A673 (cell line): ENCODE results near the gene NEMP1. TPM values are rescaled to one million over a fixed set of nuclear protein-coding genes. Genes with fewer than 3 reads are reported as not detected.
A peak's percentile ranks its signal among the peaks of the same experiment; 100 is the strongest.
"Not testable (repeated sequence)": the region's sequence is repeated elsewhere in the genome, so short reads cannot be mapped to it uniquely, and the experiment has no call there.

ENCODE experiments used
- BruUV-seq: library from RNA; stranded (reverse); fragments of 400-500 nt; replicated peaks from 2 replicates; lab custom pipeline; 2021; lab: Mats Ljungman, UMichigan
- CTCF ChIA-PET: fragments of 300-600 bp; sonication (Branson Sonifier 250); formaldehyde crosslinking; loops from one replicate; lab custom pipeline; 2022; ENCODE audit warnings: antibody characterized with exemption; lab: Charles Lee
- POLR2A ChIA-PET: fragments of 300-600 bp; sonication (Branson Sonifier 250); formaldehyde crosslinking; loops from one replicate; lab custom pipeline; 2022; ENCODE audit warnings: antibody characterized with exemption; ENCODE audit not compliant: low non-redundant PET; lab: Charles Lee
- DNase-seq: peaks from one replicate; pipeline ENCODE4 v3.0.0-alpha.2; 2015; ENCODE audit warnings: low spot score
- H3K27ac ChIP-seq: fragments of 200-600 bp; sonication (generic); 2 replicates; pipeline ENCODE4 v1.5.1; 2016; ENCODE audit warnings: mixed run types, low read depth, mild to moderate bottlenecking, mixed read lengths, antibody characterized with exemption, low read length; ENCODE audit not compliant: poor library complexity, severe bottlenecking
- H3K27me3 ChIP-seq: fragments of 200-600 bp; sonication (generic); replicated peaks from 2 replicates; pipeline ENCODE4 v1.6.1; 2017; ENCODE audit warnings: mixed run types, low read depth, mild to moderate bottlenecking, mixed read lengths, antibody characterized with exemption, low read length; ENCODE audit not compliant: insufficient read depth, poor library complexity
- H3K36me3 ChIP-seq: fragments of 200-600 bp; sonication (generic); 2 replicates; pipeline ENCODE4 v1.6.1; 2016; ENCODE audit warnings: mixed run types, mild to moderate bottlenecking, mixed read lengths, antibody characterized with exemption, low read length; ENCODE audit not compliant: insufficient read depth, poor library complexity, severe bottlenecking
- H3K4me1 ChIP-seq: fragments of 200-600 bp; sonication (generic); 2 replicates; pipeline ENCODE4 v1.6.1; 2017; ENCODE audit warnings: mixed run types, mild to moderate bottlenecking, mixed read lengths, antibody characterized with exemption, low read length; ENCODE audit not compliant: insufficient read depth, poor library complexity, severe bottlenecking
- H3K4me3 ChIP-seq: fragments of 200-600 bp; sonication (generic); 2 replicates; pipeline ENCODE4 v1.5.1; 2016; ENCODE audit warnings: low read depth, mixed run types, mild to moderate bottlenecking, mixed read lengths, low read length; ENCODE audit not compliant: poor library complexity, severe bottlenecking
- H3K9me3 ChIP-seq: fragments of 200-600 bp; sonication (generic); 2 replicates; pipeline ENCODE4 v1.6.1; 2016; ENCODE audit warnings: mixed run types, low read depth, mild to moderate bottlenecking, mixed read lengths, antibody characterized with exemption, low read length; ENCODE audit not compliant: poor library complexity, severe bottlenecking
- EZH2 ChIP-seq: fragments of 200-600 bp; sonication (generic); IDR thresholded peaks from 2 replicates; pipeline ENCODE4 v1.6.1; 2017; ENCODE audit warnings: borderline replicate concordance, low read depth, mild to moderate bottlenecking, mixed read lengths, antibody characterized with exemption, low read length; ENCODE audit not compliant: poor library complexity, severe bottlenecking
- intact Hi-C: fragments of 100-400 bp; cut with micrococcal nuclease; formaldehyde crosslinking; loops from one replicate; pipeline ENCODE4 v1.10.0; 2022; ENCODE audit not compliant: unreplicated experiment
- total RNA-seq: library from RNA; stranded (reverse); gene quantifications from 2 replicates; pipeline ENCODE4 v1.2.3, GENCODE V29; 2021
- TF ChIP-seq, protein P1 (sequence below): fragments of 300-800, 200-600 bp; sonication (generic); conservative IDR thresholded peaks from 2 replicates; pipeline ENCODE4 v1.5.1; 2017; ENCODE audit warnings: low read depth, mild to moderate bottlenecking, antibody characterized with exemption, low read length, moderate library complexity, mixed read lengths

Gene NEMP1
- total RNA-seq, 1 experiment from 2014 or later, result 68.6 TPM

DNA sequence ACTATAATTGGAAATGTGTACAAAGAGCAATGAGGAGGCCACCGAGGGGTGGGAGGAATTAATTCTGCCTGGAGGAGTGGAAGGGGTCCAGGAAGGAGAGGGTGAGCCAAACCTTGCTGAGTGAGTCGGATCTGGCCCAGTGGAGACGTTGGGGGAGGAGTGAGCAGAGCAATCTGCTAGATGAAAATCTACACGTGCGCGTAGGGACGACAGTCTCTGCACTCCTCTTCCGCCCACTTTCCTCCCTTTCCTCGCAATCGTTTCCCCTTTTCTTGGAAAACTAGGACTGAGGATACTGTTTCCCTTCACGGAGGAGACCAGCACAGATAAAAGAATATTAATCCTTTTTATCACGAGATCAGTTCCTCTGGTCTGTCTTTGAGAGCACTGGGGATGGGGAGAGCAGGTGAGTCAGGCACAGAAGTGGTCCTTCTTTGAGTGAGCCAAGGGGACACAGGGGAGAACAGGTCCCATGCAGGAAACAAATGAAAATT is 7.5 kb upstream of the NEMP1 start:
- intact Hi-C loops, result no loop called here
- CTCF ChIA-PET, result interaction anchor here (1.1 kb wide), 1 partner anchor 26 kb away, joined by 4 read pairs; the partner anchor contains the start of gene STAT6

DNA sequence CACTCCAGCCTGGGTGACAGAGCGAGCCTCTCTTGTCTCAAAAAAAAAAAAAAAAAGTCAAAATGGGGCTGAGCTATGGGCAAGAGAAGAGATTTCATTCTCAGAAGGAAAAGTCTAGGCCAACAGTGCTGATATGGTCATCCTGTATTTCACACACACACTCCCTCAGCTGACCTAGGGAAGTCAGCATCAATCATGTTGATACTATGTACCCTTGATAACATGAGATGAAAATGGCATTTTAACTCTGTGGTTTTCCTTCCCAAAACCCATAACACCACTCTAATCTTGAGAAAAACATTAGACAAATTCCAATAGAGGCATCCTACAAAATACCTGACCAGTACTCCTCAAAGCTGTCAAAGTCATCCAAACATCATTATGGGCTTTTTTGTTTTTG is 2.3 kb upstream of the NEMP1 start:
- DNase-seq, result no peak
- POLR2A ChIA-PET, result no interaction called here
- Histone ChIP-seq H3K27ac (no peak overlapping the region), H3K4me1 (peaks cover 13% of the 10 kb centered on the region), H3K4me3 (no peak overlapping the region), H3K36me3 (peaks cover 8% of the 10 kb centered on the region), H3K27me3 (no peaks in the 10 kb centered on the region), H3K9me3 (no peaks in the 10 kb centered on the region)
- BruUV-seq, result no TSS peak
- TF ChIP-seq EZH2, result no peak
- TF ChIP-seq, protein P1, sequence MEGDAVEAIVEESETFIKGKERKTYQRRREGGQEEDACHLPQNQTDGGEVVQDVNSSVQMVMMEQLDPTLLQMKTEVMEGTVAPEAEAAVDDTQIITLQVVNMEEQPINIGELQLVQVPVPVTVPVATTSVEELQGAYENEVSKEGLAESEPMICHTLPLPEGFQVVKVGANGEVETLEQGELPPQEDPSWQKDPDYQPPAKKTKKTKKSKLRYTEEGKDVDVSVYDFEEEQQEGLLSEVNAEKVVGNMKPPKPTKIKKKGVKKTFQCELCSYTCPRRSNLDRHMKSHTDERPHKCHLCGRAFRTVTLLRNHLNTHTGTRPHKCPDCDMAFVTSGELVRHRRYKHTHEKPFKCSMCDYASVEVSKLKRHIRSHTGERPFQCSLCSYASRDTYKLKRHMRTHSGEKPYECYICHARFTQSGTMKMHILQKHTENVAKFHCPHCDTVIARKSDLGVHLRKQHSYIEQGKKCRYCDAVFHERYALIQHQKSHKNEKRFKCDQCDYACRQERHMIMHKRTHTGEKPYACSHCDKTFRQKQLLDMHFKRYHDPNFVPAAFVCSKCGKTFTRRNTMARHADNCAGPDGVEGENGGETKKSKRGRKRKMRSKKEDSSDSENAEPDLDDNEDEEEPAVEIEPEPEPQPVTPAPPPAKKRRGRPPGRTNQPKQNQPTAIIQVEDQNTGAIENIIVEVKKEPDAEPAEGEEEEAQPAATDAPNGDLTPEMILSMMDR, result no peak
- CTCF ChIA-PET, result interaction anchor here (1.3 kb wide), 1 partner anchor 11 kb away, joined by 3 read pairs; no protein-coding TSS in a partner anchor
- intact Hi-C loops, result no loop called here

More for the DNA sequence above, 7.5 kb upstream of the NEMP1 start:
- POLR2A ChIA-PET, result no interaction called here
- Histone ChIP-seq H3K36me3 (peaks cover 6% of the 10 kb centered on the region), H3K27ac (peak overlapping the region; percentile 100), H3K9me3 (no peaks in the 10 kb centered on the region), H3K4me1 (peaks cover 26% of the 10 kb centered on the region), H3K27me3 (no peaks in the 10 kb centered on the region), H3K4me3 (peak overlapping the region; percentile 63)
- BruUV-seq, result TSS peak; percentile 63
- TF ChIP-seq, protein P1, result no peak
- TF ChIP-seq EZH2, result no peak
- peak; percentile 83 for DNase-seq

GRCh38 chr12:57079821-57080220 is 1.2 kb upstream of the NEMP1 start:
- Histone ChIP-seq H3K27ac (peak overlapping the region; percentile 70), H3K4me3 (peak overlapping the region; percentile 33), H3K27me3 (no peaks in the 10 kb centered on the region), H3K9me3 (no peaks in the 10 kb centered on the region), H3K4me1 (peaks cover 5% of the 10 kb centered on the region), H3K36me3 (peaks cover 8% of the 10 kb centered on the region)
- BruUV-seq, result no TSS peak
- CTCF ChIA-PET, result interaction anchor here (1.0 to 1.4 kb wide), 3 partner anchors 10 to 32 kb away, joined by 5 to 10 read pairs (median 5); no protein-coding TSS in a partner anchor
- intact Hi-C loops, result loop anchor here (1.0 kb wide), 1 partner anchor 7 kb away; no protein-coding TSS in a partner anchor
- DNase-seq, result no peak
- POLR2A ChIA-PET, result interaction anchor here (1.1 kb wide), 1 partner anchor 12 kb away, joined by 3 read pairs; no protein-coding TSS in a partner anchor
- TF ChIP-seq EZH2, result no peak
- TF ChIP-seq, protein P1, result no peak

GRCh38 chr12:57073566-57074450 is 4.8 kb downstream of the NEMP1 start:
- CTCF ChIA-PET, intact Hi-C loops, H3K9me3 ChIP-seq, DNase-seq, BruUV-seq, H3K4me3 ChIP-seq, POLR2A ChIA-PET, H3K27me3 ChIP-seq, H3K4me1 ChIP-seq: not testable (repeated sequence)
- Histone ChIP-seq H3K27ac (peak overlapping the region; percentile 25), H3K36me3 (peaks cover 49% of the 10 kb centered on the region)
